H1 (cell line): ENCODE results near the gene TGOLN2. TPM values are rescaled to one million over a fixed set of nuclear protein-coding genes. Genes with fewer than 3 reads are reported as not detected.

Experiments used
- ASH2L ChIP-seq: fragments of 200-600, 300-600 bp; sonication (generic); IDR thresholded peaks from one replicate; pipeline ENCODE4 v1.7.1; 2017; ENCODE audit warnings: low read length
- BACH1 ChIP-seq: IDR thresholded peaks from 2 replicates; pipeline ENCODE4 v1.6.1; 2012; ENCODE audit warnings: low read length, improper control_type of control experiment
- CHD2 ChIP-seq: IDR thresholded peaks from 2 replicates; pipeline ENCODE4 v1.6.1; 2012; ENCODE audit warnings: low read length, improper control_type of control experiment
- EP300 ChIP-seq, 2 experiments: IDR thresholded peaks; 1 replicate in 1 of 2; 2 replicates in 1 of 2; pipeline ENCODE4 v1.6.1; 2011 to 2012; ENCODE audit warnings: low read depth in 2 of 2, low read length in 2 of 2, mild to moderate bottlenecking in 2 of 2, borderline replicate concordance in 1 of 2, inconsistent platforms in 1 of 2, moderate library complexity in 1 of 2
- EZH2 ChIP-seq: fragments of 200-600 bp; sonication (generic); IDR thresholded peaks from 2 replicates; pipeline ENCODE4 v1.7.1; 2012; ENCODE audit warnings: low read depth, mild to moderate bottlenecking, moderate library complexity, low read length, inconsistent platforms; ENCODE audit not compliant: severe bottlenecking
- HDAC2 ChIP-seq, 2 experiments: fragments of 300-600 bp in 1 of 2; sonication (generic) in 1 of 2; IDR thresholded peaks; 2 replicates each; pipeline ENCODE4 v1.6.1; 2011 to 2012; ENCODE audit warnings: low read depth in 2 of 2, low read length in 2 of 2, mild to moderate bottlenecking in 2 of 2, moderate library complexity in 2 of 2, borderline replicate concordance in 1 of 2, inconsistent platforms in 1 of 2
- HDAC6 ChIP-seq: IDR thresholded peaks from one replicate; pipeline ENCODE4 v1.7.1; 2012; ENCODE audit warnings: low read depth, mild to moderate bottlenecking, inconsistent platforms, low read length, moderate library complexity
- JUND ChIP-seq: IDR thresholded peaks from 2 replicates; pipeline ENCODE4 v1.6.1; 2011; ENCODE audit warnings: mild to moderate bottlenecking, improper control_type of control experiment, low read length
- TBP ChIP-seq: IDR thresholded peaks from 2 replicates; pipeline ENCODE4 v1.6.1; 2011; ENCODE audit warnings: low read depth, low read length, improper control_type of control experiment
- TEAD4 ChIP-seq: IDR thresholded peaks from 2 replicates; pipeline ENCODE4 v1.6.1; 2012; ENCODE audit warnings: low read depth, low read length, inconsistent platforms, mixed read lengths
- polyA plus RNA-seq, 7 experiments: library from polyadenylated mRNA; depleted of rRNA in 3 of 7; stranded (reverse) in 5 of 7; unstranded in 2 of 7; fragments of >200 nt in 5 of 7; fragments of 200-250 nt in 2 of 7; gene quantifications; 1 replicate in 5 of 7; 2 replicates in 1 of 7; 4 replicates in 1 of 7; pipeline versions ENCODE4 v1.2.1 to v1.2.3, GENCODE V29; 2011 to 2013; ENCODE audit warnings: missing spikeins in 2 of 7, mixed read lengths in 2 of 7
- total RNA-seq: library from RNA; stranded (reverse); fragmentation: NEBNext Ultra II Directional; extraction: Animal tissue kit (Norgen Biotek cat#: 25700); gene quantifications from 2 replicates; pipeline ENCODE4 v1.2.1, GENCODE V29; 2021
- TF ChIP-seq, protein P1 (sequence below): fragments of 300-600 bp; sonication (generic); IDR thresholded peaks from 2 replicates; pipeline ENCODE4 v1.7.1; 2012; ENCODE audit warnings: low read length, moderate library complexity, mild to moderate bottlenecking, inconsistent platforms; ENCODE audit not compliant: insufficient replicate concordance

Gene TGOLN2
- total and polyA plus RNA-seq, 2 of the 8 experiments (the other 6 are each of a cell fraction or from before 2014, with no cell fraction given): 33.9 to 38.9 TPM

DNA sequence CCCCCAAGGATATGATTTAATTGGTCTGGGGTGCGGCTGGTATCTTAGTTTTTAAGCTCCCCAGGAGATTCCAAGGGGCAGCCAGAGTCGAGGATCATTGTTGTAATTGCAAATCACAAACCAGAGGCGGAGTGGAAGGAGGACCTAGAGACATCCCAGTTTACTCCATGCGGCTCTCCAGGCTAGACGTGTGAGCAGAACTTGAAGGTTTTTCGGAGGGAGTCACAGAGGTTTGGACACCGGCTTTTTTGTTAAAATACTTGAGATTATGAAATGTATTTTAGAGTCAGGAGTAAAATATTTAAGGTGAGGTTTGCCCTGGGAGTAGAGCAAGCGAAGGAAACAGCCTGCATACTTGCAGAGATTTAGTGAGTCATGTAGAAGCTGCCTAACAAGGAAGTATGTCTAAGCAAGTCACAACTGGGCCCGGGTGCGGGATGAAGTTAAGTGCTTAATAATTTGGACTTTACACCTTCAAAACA lies 39.5 kb downstream of the TGOLN2 start (continued):
- TF ChIP-seq, protein P1, sequence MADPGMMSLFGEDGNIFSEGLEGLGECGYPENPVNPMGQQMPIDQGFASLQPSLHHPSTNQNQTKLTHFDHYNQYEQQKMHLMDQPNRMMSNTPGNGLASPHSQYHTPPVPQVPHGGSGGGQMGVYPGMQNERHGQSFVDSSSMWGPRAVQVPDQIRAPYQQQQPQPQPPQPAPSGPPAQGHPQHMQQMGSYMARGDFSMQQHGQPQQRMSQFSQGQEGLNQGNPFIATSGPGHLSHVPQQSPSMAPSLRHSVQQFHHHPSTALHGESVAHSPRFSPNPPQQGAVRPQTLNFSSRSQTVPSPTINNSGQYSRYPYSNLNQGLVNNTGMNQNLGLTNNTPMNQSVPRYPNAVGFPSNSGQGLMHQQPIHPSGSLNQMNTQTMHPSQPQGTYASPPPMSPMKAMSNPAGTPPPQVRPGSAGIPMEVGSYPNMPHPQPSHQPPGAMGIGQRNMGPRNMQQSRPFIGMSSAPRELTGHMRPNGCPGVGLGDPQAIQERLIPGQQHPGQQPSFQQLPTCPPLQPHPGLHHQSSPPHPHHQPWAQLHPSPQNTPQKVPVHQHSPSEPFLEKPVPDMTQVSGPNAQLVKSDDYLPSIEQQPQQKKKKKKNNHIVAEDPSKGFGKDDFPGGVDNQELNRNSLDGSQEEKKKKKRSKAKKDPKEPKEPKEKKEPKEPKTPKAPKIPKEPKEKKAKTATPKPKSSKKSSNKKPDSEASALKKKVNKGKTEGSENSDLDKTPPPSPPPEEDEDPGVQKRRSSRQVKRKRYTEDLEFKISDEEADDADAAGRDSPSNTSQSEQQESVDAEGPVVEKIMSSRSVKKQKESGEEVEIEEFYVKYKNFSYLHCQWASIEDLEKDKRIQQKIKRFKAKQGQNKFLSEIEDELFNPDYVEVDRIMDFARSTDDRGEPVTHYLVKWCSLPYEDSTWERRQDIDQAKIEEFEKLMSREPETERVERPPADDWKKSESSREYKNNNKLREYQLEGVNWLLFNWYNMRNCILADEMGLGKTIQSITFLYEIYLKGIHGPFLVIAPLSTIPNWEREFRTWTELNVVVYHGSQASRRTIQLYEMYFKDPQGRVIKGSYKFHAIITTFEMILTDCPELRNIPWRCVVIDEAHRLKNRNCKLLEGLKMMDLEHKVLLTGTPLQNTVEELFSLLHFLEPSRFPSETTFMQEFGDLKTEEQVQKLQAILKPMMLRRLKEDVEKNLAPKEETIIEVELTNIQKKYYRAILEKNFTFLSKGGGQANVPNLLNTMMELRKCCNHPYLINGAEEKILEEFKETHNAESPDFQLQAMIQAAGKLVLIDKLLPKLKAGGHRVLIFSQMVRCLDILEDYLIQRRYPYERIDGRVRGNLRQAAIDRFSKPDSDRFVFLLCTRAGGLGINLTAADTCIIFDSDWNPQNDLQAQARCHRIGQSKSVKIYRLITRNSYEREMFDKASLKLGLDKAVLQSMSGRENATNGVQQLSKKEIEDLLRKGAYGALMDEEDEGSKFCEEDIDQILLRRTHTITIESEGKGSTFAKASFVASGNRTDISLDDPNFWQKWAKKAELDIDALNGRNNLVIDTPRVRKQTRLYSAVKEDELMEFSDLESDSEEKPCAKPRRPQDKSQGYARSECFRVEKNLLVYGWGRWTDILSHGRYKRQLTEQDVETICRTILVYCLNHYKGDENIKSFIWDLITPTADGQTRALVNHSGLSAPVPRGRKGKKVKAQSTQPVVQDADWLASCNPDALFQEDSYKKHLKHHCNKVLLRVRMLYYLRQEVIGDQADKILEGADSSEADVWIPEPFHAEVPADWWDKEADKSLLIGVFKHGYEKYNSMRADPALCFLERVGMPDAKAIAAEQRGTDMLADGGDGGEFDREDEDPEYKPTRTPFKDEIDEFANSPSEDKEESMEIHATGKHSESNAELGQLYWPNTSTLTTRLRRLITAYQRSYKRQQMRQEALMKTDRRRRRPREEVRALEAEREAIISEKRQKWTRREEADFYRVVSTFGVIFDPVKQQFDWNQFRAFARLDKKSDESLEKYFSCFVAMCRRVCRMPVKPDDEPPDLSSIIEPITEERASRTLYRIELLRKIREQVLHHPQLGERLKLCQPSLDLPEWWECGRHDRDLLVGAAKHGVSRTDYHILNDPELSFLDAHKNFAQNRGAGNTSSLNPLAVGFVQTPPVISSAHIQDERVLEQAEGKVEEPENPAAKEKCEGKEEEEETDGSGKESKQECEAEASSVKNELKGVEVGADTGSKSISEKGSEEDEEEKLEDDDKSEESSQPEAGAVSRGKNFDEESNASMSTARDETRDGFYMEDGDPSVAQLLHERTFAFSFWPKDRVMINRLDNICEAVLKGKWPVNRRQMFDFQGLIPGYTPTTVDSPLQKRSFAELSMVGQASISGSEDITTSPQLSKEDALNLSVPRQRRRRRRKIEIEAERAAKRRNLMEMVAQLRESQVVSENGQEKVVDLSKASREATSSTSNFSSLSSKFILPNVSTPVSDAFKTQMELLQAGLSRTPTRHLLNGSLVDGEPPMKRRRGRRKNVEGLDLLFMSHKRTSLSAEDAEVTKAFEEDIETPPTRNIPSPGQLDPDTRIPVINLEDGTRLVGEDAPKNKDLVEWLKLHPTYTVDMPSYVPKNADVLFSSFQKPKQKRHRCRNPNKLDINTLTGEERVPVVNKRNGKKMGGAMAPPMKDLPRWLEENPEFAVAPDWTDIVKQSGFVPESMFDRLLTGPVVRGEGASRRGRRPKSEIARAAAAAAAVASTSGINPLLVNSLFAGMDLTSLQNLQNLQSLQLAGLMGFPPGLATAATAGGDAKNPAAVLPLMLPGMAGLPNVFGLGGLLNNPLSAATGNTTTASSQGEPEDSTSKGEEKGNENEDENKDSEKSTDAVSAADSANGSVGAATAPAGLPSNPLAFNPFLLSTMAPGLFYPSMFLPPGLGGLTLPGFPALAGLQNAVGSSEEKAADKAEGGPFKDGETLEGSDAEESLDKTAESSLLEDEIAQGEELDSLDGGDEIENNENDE: no peak
- TF ChIP-seq CHD2 (no peak), EZH2 (no peak), TBP (no peak), BACH1 (no peak), JUND (no peak), HDAC6 (no peak), TEAD4 (no peak), HDAC2 (IDR thresholded peaks at IDR 0.05; ENCODE audit: borderline replicate concordance in 1 of 2, low read depth in 2 of 2, low read length in 2 of 2) (no peak), EP300 (IDR thresholded peaks at IDR 0.05; ENCODE audit: borderline replicate concordance in 1 of 2, low read depth in 2 of 2, low read length in 2 of 2) (no peak), ASH2L (no peak)
